Occipital lobe (tissue), 2 donors: ENCODE data around the gene MDK. TPM values are rescaled to one million over a fixed set of nuclear protein-coding genes. Genes with fewer than 3 reads are reported as not detected.

ENCODE experiments used
- small RNA-seq: library from RNA; depleted of rRNA; stranded (forward); fragments of <200 nt; gene quantifications from one replicate; pipeline ENCODE3, GENCODE V24; 2014
- total RNA-seq: library from RNA; depleted of rRNA; stranded (reverse); fragments of >200 nt; gene quantifications from one replicate; pipeline ENCODE4 v1.2.3, GENCODE V29; 2014

Gene MDK
- total RNA-seq, 1 donor from 2014 or later = 15.1 TPM

Small RNA genes lying within 50 kb of the gene (small RNA-seq; reads per million reads assigned to genes)
- not detected for gene MIR4688

Other genes starting within 250 kb of the MDK start
- gene CREB3L1, start 104.0 kb upstream of the MDK start, total RNA-seq = 1.2 TPM
- gene DGKZ, start 34.2 kb upstream of the MDK start, total RNA-seq = 33.5 TPM
- gene CHRM4, start 10.1 kb downstream of the MDK start, total RNA-seq = 0.78 TPM
- gene AMBRA1, start 212.4 kb downstream of the MDK start, total RNA-seq = 27.1 TPM
- 6.7 TPM for gene HARBI1, start 235.6 kb downstream of the MDK start, total RNA-seq
- gene ATG13, start 235.9 kb downstream of the MDK start, total RNA-seq = 54.3 TPM